Activated CD8-positive, alpha-beta memory T cell treated with anti-CD3 and anti-CD28 coated beads for 36 hours (primary cell): ENCODE measurements around the gene TYROBP. TPM values are rescaled to one million over a fixed set of nuclear protein-coding genes. Genes with fewer than 3 reads are reported as not detected.
"Not testable (repeated sequence)": the region's sequence is repeated elsewhere in the genome, so short reads cannot be mapped to it uniquely, and the experiment has no call there.

Source experiments
- CTCF ChIA-PET: fragments of 350-600 bp; sonication (Branson Sonifier 250); formaldehyde crosslinking; loops from one replicate; lab custom pipeline; 2021; ENCODE audit warnings: antibody characterized with exemption; lab: Charles Lee
- POLR2A ChIA-PET: fragments of 350-600 bp; sonication (Branson Sonifier 250); formaldehyde crosslinking; loops from one replicate; lab custom pipeline; 2021; ENCODE audit warnings: antibody characterized with exemption; lab: Charles Lee
- total RNA-seq, 2 experiments: library from RNA; stranded (reverse); gene quantifications; one replicate each; pipeline ENCODE4 v1.2.3, GENCODE V29; 2021

Gene TYROBP
- total RNA-seq, 2 experiments from 2014 or later = not detected

- ChIA-PET CTCF (interaction anchor here (0.7 to 0.8 kb wide), 2 partner anchors 27 to 192 kb away, joined by 3 read pairs; no protein-coding TSS in a partner anchor), POLR2A (interaction anchor here (0.5 to 0.9 kb wide), 3 partner anchors 25 to 1159 kb away, joined by 3 to 7 read pairs (median 3); no protein-coding TSS in a partner anchor)
Measured at GRCh38 chr19:35905178-35905727, 2.8 kb downstream of the TYROBP start.

- POLR2A ChIA-PET = interaction anchor here (0.5 to 0.8 kb wide), 2 partner anchors 26 to 1158 kb away, joined by 3 read pairs; no protein-coding TSS in a partner anchor
- CTCF ChIA-PET = interaction anchor here (0.5 to 1.2 kb wide), 2 partner anchors 21 to 23 kb away, joined by 3 read pairs; no protein-coding TSS in a partner anchor
Measured at GRCh38 chr19:35904311-35905068, 3.6 kb downstream of the TYROBP start.

- ChIA-PET POLR2A (interaction anchor here (1.6 kb wide), 1 partner anchor 20 kb away, joined by 6 read pairs; no protein-coding TSS in a partner anchor), CTCF (interaction anchor here (1.2 to 1.5 kb wide), 4 partner anchors 8 to 27 kb away, joined by 3 to 5 read pairs (median 4); no protein-coding TSS in a partner anchor)
Measured at GRCh38 chr19:35903550-35904179, 4.4 kb downstream of the TYROBP start.

GRCh38 chr19:35902870-35903475 lies 5.1 kb downstream of the TYROBP start:
- POLR2A ChIA-PET = interaction anchor here (1.6 kb wide), 1 partner anchor 19 kb away, joined by 6 read pairs; no protein-coding TSS in a partner anchor

GRCh38 chr19:35901854-35902661 lies 6.0 kb downstream of the TYROBP start, which contains the start of gene HCST:
Gene HCST, plus strand, starts transcription at chr19:35902529. Its CDS starts 65 bp downstream, at chr19:35902594.
- ChIA-PET CTCF (interaction anchor here (1.3 to 1.5 kb wide), 2 partner anchors 10 to 12 kb away, joined by 4 to 5 read pairs; no protein-coding TSS in a partner anchor), POLR2A (interaction anchor here (1.6 kb wide), 1 partner anchor 18 kb away, joined by 6 read pairs; no protein-coding TSS in a partner anchor)

More at GRCh38 chr19:35902870-35903475, 5.1 kb downstream of the TYROBP start:
- CTCF ChIA-PET = interaction anchor here (1.3 to 1.5 kb wide), 3 partner anchors 9 to 28 kb away, joined by 4 to 5 read pairs (median 4); no protein-coding TSS in a partner anchor

GRCh38 chr19:35901055-35901644 lies 6.9 kb downstream of the TYROBP start:
- ChIA-PET POLR2A (interaction anchor here (0.6 kb wide), 1 partner anchor 29 kb away, joined by 4 read pairs; no protein-coding TSS in a partner anchor), CTCF (interaction anchor here (1.0 to 1.6 kb wide), 2 partner anchors 30 to 157 kb away, joined by 5 to 6 read pairs; no protein-coding TSS in a partner anchor)

GRCh38 chr19:35899547-35900214 lies 8.4 kb downstream of the TYROBP start:
- POLR2A ChIA-PET = no interaction called here
- CTCF ChIA-PET = interaction anchor here (1.6 kb wide), 1 partner anchor 32 kb away, joined by 6 read pairs; no protein-coding TSS in a partner anchor

- ChIA-PET POLR2A (interaction anchor here (0.6 kb wide), 3 partner anchors 12 to 180 kb away, joined by 3 to 4 read pairs (median 3); no protein-coding TSS in a partner anchor), CTCF (interaction anchor here (0.9 kb wide), 1 partner anchor 32 kb away, joined by 3 read pairs; no protein-coding TSS in a partner anchor)
Measured at GRCh38 chr19:35898499-35898809, 9.6 kb downstream of the TYROBP start.

- ChIA-PET CTCF (interaction anchor here (0.5 to 0.9 kb wide), 2 partner anchors 23 to 33 kb away, joined by 3 read pairs; no protein-coding TSS in a partner anchor), POLR2A (interaction anchor here (0.6 kb wide), 2 partner anchors 12 to 179 kb away, joined by 3 read pairs; no protein-coding TSS in a partner anchor)
Measured at GRCh38 chr19:35897706-35898451, 10.2 kb downstream of the TYROBP start.

- ChIA-PET CTCF (interaction anchor here (0.5 kb wide), 1 partner anchor 193 kb away, joined by 3 read pairs; no protein-coding TSS in a partner anchor), POLR2A (no interaction called here)
Measured at GRCh38 chr19:35896643-35897040, 11.5 kb downstream of the TYROBP start.

GRCh38 chr19:35895911-35896642 lies 12.0 kb downstream of the TYROBP start:
- ChIA-PET CTCF (interaction anchor here (0.5 to 1.0 kb wide), 2 partner anchors 76 to 192 kb away, joined by 3 read pairs; no protein-coding TSS in a partner anchor), POLR2A (no interaction called here)

GRCh38 chr19:35894342-35894741 lies 13.8 kb downstream of the TYROBP start:
- ChIA-PET POLR2A (interaction anchor here (0.8 kb wide), 1 partner anchor 11 kb away, joined by 4 read pairs; no protein-coding TSS in a partner anchor), CTCF (interaction anchor here (0.9 to 1.5 kb wide), 3 partner anchors 11 to 202 kb away, joined by 3 to 4 read pairs (median 4); no protein-coding TSS in a partner anchor)

- POLR2A ChIA-PET = not testable (repeated sequence)
- CTCF ChIA-PET = interaction anchor here (1.4 kb wide), 1 partner anchor 9 kb away, joined by 7 read pairs; no protein-coding TSS in a partner anchor
Measured at GRCh38 chr19:35891819-35892218, 16.3 kb downstream of the TYROBP start.

GRCh38 chr19:35890113-35890650 lies 17.9 kb downstream of the TYROBP start:
- POLR2A ChIA-PET = interaction anchor here (0.6 kb wide), 1 partner anchor 40 kb away, joined by 4 read pairs; no protein-coding TSS in a partner anchor
- CTCF ChIA-PET = no interaction called here
